Osteoblast (primary cell): ENCODE results near the gene RAB9A. TPM values are rescaled to one million over a fixed set of nuclear protein-coding genes. Genes with fewer than 3 reads are reported as not detected.

Source experiments
- DNase-seq: peaks from one replicate; pipeline ENCODE4 v3.0.0; 2011; ENCODE audit warnings: low spot score, mixed read lengths; ENCODE audit not compliant: insufficient read length; ENCODE audit errors: missing footprints
- H2AFZ ChIP-seq: 2 replicates; pipeline ENCODE4 v1.6.0; 2011; ENCODE audit warnings: mild to moderate bottlenecking, low read length
- H3K27ac ChIP-seq: 2 replicates; pipeline ENCODE4 v1.5.1; 2011; ENCODE audit warnings: mild to moderate bottlenecking, low read depth, low read length, moderate library complexity
- H3K27me3 ChIP-seq: 2 replicates; pipeline ENCODE4 v1.6.0; 2012; ENCODE audit warnings: mild to moderate bottlenecking, control low read depth, inconsistent platforms, low read length, moderate library complexity; ENCODE audit not compliant: insufficient read depth
- H3K36me3 ChIP-seq: 2 replicates; pipeline ENCODE4 v1.5.1; 2011; ENCODE audit warnings: mild to moderate bottlenecking, low read length, control low read depth, moderate library complexity; ENCODE audit not compliant: insufficient read depth
- H3K4me1 ChIP-seq: 2 replicates; pipeline ENCODE4 v1.5.1; 2011; ENCODE audit warnings: mild to moderate bottlenecking, low read length, control low read depth, moderate library complexity; ENCODE audit not compliant: insufficient read depth
- H3K4me2 ChIP-seq: 2 replicates; pipeline ENCODE4 v1.6.0; 2011; ENCODE audit warnings: mild to moderate bottlenecking, low read length; ENCODE audit not compliant: insufficient read depth
- H3K4me3 ChIP-seq: fragments of 200-600 bp; sonication (generic); 3 replicates; pipeline ENCODE4 v1.5.1; 2012; ENCODE audit warnings: mild to moderate bottlenecking, low read length, inconsistent platforms; ENCODE audit not compliant: insufficient read depth
- H3K79me2 ChIP-seq: 2 replicates; pipeline ENCODE4 v1.6.0; 2012; ENCODE audit warnings: mild to moderate bottlenecking, low read length, control low read depth, inconsistent platforms; ENCODE audit not compliant: insufficient read depth
- H3K9me3 ChIP-seq: 2 replicates; pipeline ENCODE4 v1.5.1; 2011; ENCODE audit warnings: low read depth, low read length, control low read depth
- H4K20me1 ChIP-seq: 2 replicates; pipeline ENCODE4 v1.6.0; 2012; ENCODE audit warnings: mild to moderate bottlenecking, low read length, control low read depth; ENCODE audit not compliant: insufficient read depth
- total RNA-seq: library from RNA; depleted of rRNA; stranded (reverse); fragments of >200 nt; gene quantifications from 2 replicates; pipeline ENCODE4 v1.2.3, GENCODE V29; 2012
- TF ChIP-seq, protein P1 (sequence below): IDR thresholded peaks from 2 replicates; pipeline ENCODE4 v1.5.1; 2011; ENCODE audit warnings: mild to moderate bottlenecking, low read depth, low read length, moderate library complexity; ENCODE audit errors: extremely low read depth

RAB9A gene
- total RNA-seq, 1 donor: 63.0 TPM

DNA sequence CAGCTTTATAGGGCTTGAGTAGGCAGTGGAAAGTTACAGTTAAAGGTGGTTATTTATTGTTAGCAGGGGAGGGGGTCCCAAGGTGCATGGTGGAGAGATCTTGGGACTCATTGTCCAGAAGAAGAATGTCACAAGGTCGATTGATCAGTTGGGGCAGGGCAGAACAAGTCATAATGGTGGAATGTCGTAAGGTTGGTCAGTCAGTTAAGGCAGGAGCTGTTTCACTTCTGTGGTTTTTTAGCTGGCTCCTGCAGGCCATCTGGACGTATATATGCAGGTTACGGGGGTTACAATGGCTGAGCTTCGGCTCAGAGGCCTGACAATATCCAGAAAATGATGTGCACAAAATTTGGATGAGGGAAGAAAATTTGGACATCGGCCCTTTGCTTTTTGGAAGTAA is 52.8 kb downstream of the RAB9A start:
- Histone ChIP-seq H3K36me3 (peaks cover 25% of the 10 kb centered on the region), H3K79me2 (no peaks in the 10 kb centered on the region), H3K9me3 (no peaks in the 10 kb centered on the region), H3K4me1 (no peaks in the 10 kb centered on the region), H3K4me3 (no peak overlapping the region), H3K27ac (no peak overlapping the region), H4K20me1 (no peaks in the 10 kb centered on the region), H2AFZ (no peak overlapping the region), H3K27me3 (no peaks in the 10 kb centered on the region), H3K4me2 (no peak overlapping the region)
- no peak for DNase-seq
- TF ChIP-seq, protein P1, sequence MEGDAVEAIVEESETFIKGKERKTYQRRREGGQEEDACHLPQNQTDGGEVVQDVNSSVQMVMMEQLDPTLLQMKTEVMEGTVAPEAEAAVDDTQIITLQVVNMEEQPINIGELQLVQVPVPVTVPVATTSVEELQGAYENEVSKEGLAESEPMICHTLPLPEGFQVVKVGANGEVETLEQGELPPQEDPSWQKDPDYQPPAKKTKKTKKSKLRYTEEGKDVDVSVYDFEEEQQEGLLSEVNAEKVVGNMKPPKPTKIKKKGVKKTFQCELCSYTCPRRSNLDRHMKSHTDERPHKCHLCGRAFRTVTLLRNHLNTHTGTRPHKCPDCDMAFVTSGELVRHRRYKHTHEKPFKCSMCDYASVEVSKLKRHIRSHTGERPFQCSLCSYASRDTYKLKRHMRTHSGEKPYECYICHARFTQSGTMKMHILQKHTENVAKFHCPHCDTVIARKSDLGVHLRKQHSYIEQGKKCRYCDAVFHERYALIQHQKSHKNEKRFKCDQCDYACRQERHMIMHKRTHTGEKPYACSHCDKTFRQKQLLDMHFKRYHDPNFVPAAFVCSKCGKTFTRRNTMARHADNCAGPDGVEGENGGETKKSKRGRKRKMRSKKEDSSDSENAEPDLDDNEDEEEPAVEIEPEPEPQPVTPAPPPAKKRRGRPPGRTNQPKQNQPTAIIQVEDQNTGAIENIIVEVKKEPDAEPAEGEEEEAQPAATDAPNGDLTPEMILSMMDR: no peak

DNA sequence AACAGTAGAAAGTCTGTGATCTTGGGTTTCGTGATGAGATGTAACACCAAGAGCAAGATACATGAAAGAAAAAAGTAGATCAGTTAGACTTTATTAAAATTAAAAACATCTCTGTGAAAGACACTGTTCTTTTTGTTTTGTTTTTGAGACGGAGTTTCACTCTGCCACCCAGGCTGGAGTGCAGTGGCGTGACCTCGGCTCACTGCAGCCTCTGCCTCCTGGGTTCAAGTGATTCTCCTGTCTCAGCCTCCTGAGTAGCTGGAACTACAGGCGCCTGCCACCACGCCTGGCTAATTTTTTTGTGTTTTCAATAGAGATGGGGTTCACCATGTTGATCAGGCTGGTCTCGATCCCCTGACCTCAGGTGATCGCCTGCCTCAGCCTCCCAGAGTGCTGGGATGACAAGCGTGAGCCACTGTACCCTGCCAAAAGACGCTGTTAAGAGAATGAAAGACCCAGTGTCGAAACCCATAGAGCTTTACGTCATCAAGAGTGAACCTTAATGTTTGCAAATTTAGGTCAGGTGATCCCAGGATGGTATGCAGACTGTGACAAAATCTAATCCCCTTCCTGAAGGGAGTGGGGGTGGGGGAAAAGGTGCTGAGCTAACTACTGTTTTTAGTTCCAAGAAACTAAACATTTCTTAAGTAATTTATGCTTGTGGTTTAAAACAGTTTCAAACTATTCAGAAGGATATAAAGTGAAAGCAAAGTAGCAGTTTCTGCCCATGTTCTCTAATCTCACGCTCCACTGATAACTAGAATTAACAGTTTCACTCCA is 53.7 kb downstream of the RAB9A start:
- no peaks in the 10 kb centered on the region for H3K79me2 ChIP-seq
- no peak overlapping the region for H3K4me3 ChIP-seq
- H2AFZ ChIP-seq: no peak overlapping the region
- TF ChIP-seq, protein P1: no peak
- H4K20me1 ChIP-seq: no peaks in the 10 kb centered on the region
- DNase-seq: no peak
- H3K27ac ChIP-seq: no peak overlapping the region
- no peaks in the 10 kb centered on the region for H3K9me3 ChIP-seq
- H3K4me1 ChIP-seq: peaks cover under 1% of the 10 kb centered on the region
- H3K4me2 ChIP-seq: no peak overlapping the region
- no peaks in the 10 kb centered on the region for H3K27me3 ChIP-seq
- H3K36me3 ChIP-seq: peaks cover 30% of the 10 kb centered on the region

DNA sequence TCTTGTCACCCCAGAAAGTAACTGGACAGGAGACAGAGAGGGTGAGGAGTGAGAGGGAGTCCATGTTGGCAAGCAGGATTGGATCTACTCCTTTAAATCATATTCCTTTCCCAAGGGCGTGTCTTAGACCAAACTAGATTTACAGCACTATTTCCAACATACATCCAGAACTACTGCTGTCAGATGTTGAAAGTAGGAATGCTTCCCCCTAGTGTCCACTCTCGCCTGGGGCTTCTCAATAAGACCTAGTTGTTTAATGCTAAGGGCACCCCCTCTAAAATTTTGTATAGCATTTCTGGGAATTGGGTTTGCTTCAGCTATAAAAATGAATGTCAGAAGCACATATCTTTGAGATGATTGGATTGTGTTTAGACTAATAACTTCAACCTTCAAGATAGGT is 58.9 kb downstream of the RAB9A start:
- H4K20me1 ChIP-seq: no peaks in the 10 kb centered on the region
- H3K79me2 ChIP-seq: no peaks in the 10 kb centered on the region
- H3K9me3 ChIP-seq: no peaks in the 10 kb centered on the region
- H3K36me3 ChIP-seq: peaks cover 33% of the 10 kb centered on the region
- no peak overlapping the region for H3K27ac ChIP-seq
- H3K27me3 ChIP-seq: no peaks in the 10 kb centered on the region
- TF ChIP-seq, protein P1: peak; percentile 72
- H3K4me1 ChIP-seq: peaks cover 3% of the 10 kb centered on the region
- DNase-seq: peak; percentile 57
- no peak overlapping the region for H2AFZ ChIP-seq
- no peak overlapping the region for H3K4me2 ChIP-seq
- H3K4me3 ChIP-seq: no peak overlapping the region

DNA sequence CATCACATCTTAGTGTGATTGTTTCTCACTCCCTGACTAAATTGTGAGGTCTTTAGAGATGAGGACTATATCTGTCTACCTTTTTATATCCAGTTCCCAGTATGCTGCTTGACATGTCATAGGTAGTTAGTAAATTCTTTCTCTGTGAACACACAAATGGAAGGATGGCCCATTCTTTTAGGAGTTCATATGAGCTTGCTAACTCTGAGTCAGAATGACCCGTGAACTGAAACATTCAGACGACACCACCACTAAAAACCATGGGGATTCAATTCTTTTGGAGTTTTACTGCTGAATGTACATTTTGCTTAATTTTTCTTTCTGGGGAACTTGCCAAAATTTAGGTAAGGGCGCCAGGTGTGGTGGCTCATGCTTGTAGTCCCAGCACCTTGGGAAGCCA is 59.6 kb downstream of the RAB9A start:
- H3K27ac ChIP-seq: peak overlapping the region; percentile 16
- TF ChIP-seq, protein P1: no peak
- no peaks in the 10 kb centered on the region for H4K20me1 ChIP-seq
- no peaks in the 10 kb centered on the region for H3K9me3 ChIP-seq
- H3K4me2 ChIP-seq: no peak overlapping the region
- no peaks in the 10 kb centered on the region for H3K79me2 ChIP-seq
- H3K27me3 ChIP-seq: no peaks in the 10 kb centered on the region
- peaks cover 3% of the 10 kb centered on the region for H3K4me1 ChIP-seq
- H3K4me3 ChIP-seq: no peak overlapping the region
- no peak for DNase-seq
- no peak overlapping the region for H2AFZ ChIP-seq
- peaks cover 33% of the 10 kb centered on the region for H3K36me3 ChIP-seq
